H1 (cell line): ENCODE results near the gene INPP4B. TPM values are rescaled to one million over a fixed set of nuclear protein-coding genes. Genes with fewer than 3 reads are reported as not detected.

Experiments
- CTCF ChIA-PET: fragments of 300-600 bp; sonication (Branson Sonifier 250); formaldehyde crosslinking; loops from one replicate; lab custom pipeline; 2021; ENCODE audit not compliant: partially characterized antibody; lab: Charles Lee
- POLR2A ChIA-PET: fragments of 300-600 bp; sonication (Branson Sonifier 250); formaldehyde crosslinking; loops from one replicate; lab custom pipeline; 2021; ENCODE audit warnings: inconsistent platforms; ENCODE audit not compliant: partially characterized antibody; lab: Charles Lee
- DNase-seq, 2 experiments: peaks; one replicate each; pipeline versions ENCODE4 v3.0.0 to v3.0.0-alpha.2; 2010 to 2022; ENCODE audit warnings: low spot score in 2 of 2, low read depth in 1 of 2, mixed read lengths in 1 of 2
- FAIRE-seq: peaks from 2 replicates; lab custom pipeline; 2011; peaks lifted over from hg19 to GRCh38; lab: Jason Lieb, UNC
- H2AFZ ChIP-seq: 2 replicates; pipeline ENCODE4 v1.8.1; 2012; ENCODE audit warnings: low read length, inconsistent platforms
- H2AK5ac ChIP-seq: 2 replicates; pipeline ENCODE4 v1.6.1; 2013; ENCODE audit warnings: low read depth, low read length
- H2BK120ac ChIP-seq: replicated peaks from 2 replicates; pipeline ENCODE3; 2013; ENCODE audit warnings: low read depth, low read length, inconsistent platforms
- H2BK12ac ChIP-seq: 2 replicates; pipeline ENCODE4 v1.6.1; 2013; ENCODE audit warnings: low read depth, low read length
- H2BK15ac ChIP-seq: 2 replicates; pipeline ENCODE4 v1.6.1; 2013; ENCODE audit warnings: low read length
- H2BK20ac ChIP-seq: 2 replicates; pipeline ENCODE4 v1.6.1; 2013; ENCODE audit warnings: low read length
- H2BK5ac ChIP-seq: 2 replicates; pipeline ENCODE4 v1.6.1; 2013; ENCODE audit warnings: low read depth, low read length
- H3K14ac ChIP-seq: 2 replicates; pipeline ENCODE4 v1.6.1; 2013; ENCODE audit warnings: inconsistent platforms; ENCODE audit not compliant: insufficient read length
- H3K18ac ChIP-seq: 2 replicates; pipeline ENCODE4 v1.6.1; 2013; ENCODE audit warnings: low read length; ENCODE audit errors: extremely low read depth
- H3K23ac ChIP-seq: 2 replicates; pipeline ENCODE4 v1.6.1; 2013; ENCODE audit warnings: inconsistent platforms; ENCODE audit not compliant: insufficient read length
- H3K23me2 ChIP-seq: 2 replicates; pipeline ENCODE4 v1.6.1; 2013; ENCODE audit warnings: low read depth, low read length
- H3K27ac ChIP-seq: 2 replicates; pipeline ENCODE4 v1.6.1; 2011; ENCODE audit warnings: low read depth, low read length, inconsistent platforms
- H3K27me3 ChIP-seq, 4 experiments: replicated peaks in 1 of 4; 1 replicate in 1 of 4; 2 replicates in 3 of 4; pipeline versions ENCODE4 v1.6.1 to v1.8.1; 2011 to 2013; ENCODE audit warnings: low read length in 3 of 4, mild to moderate bottlenecking in 3 of 4, inconsistent platforms in 2 of 4, mixed read lengths in 2 of 4, moderate library complexity in 1 of 4; ENCODE audit not compliant: control insufficient read depth in 3 of 4, insufficient read depth in 3 of 4; ENCODE audit errors: extremely low read depth in 1 of 4
- H3K36me3 ChIP-seq, 4 experiments: 2 replicates each; pipeline versions ENCODE4 v1.6.1 to v1.8.1; 2011 to 2013; ENCODE audit warnings: mild to moderate bottlenecking in 4 of 4, low read length in 3 of 4, moderate library complexity in 2 of 4, control low read depth in 1 of 4, inconsistent platforms in 1 of 4; ENCODE audit not compliant: insufficient read depth in 4 of 4, control insufficient read depth in 2 of 4
- H3K4ac ChIP-seq: replicated peaks from 2 replicates; pipeline ENCODE3; 2013; ENCODE audit warnings: low read length, low read depth, mixed read lengths, inconsistent platforms; ENCODE audit not compliant: insufficient read length
- H3K4me1 ChIP-seq, 4 experiments: replicated peaks in 1 of 4; 1 replicate in 1 of 4; 2 replicates in 3 of 4; pipeline versions ENCODE4 v1.6.1 to v1.8.1; 2011 to 2013; ENCODE audit warnings: low read length in 3 of 4, inconsistent platforms in 2 of 4, mixed read lengths in 1 of 4; ENCODE audit not compliant: insufficient read depth in 4 of 4, control insufficient read depth in 3 of 4
- H3K4me2 ChIP-seq, 2 experiments: 2 replicates each; pipeline versions ENCODE4 v1.6.1 to v1.8.1; 2011 to 2013; ENCODE audit warnings: low read depth in 2 of 2, low read length in 2 of 2, control low read depth in 1 of 2, inconsistent platforms in 1 of 2, mild to moderate bottlenecking in 1 of 2; ENCODE audit not compliant: insufficient read depth in 1 of 2
- H3K4me3 ChIP-seq, 4 experiments: fragments of 200-600, 300-600 bp in 1 of 4; sonication (generic), shearing (Covaris generic), sonication (Bioruptor Twin) in 1 of 4; 2 replicates each; pipeline versions ENCODE4 v1.5.1 to v1.8.1; 2011 to 2016; ENCODE audit warnings: low read length in 4 of 4, low read depth in 3 of 4, control low read depth in 2 of 4, inconsistent platforms in 2 of 4, mild to moderate bottlenecking in 2 of 4, mixed read lengths in 1 of 4, moderate library complexity in 1 of 4; ENCODE audit not compliant: insufficient read depth in 2 of 4; ENCODE audit errors: extremely low read depth in 1 of 4
- H3K56ac ChIP-seq: replicated peaks from 2 replicates; pipeline ENCODE3; 2013; ENCODE audit warnings: low read depth, mild to moderate bottlenecking, mixed read lengths, low read length, inconsistent platforms; ENCODE audit not compliant: insufficient read length
- H3K79me1 ChIP-seq: 2 replicates; pipeline ENCODE4 v1.6.1; 2013; ENCODE audit warnings: low read depth, low read length, control low read depth
- H3K79me2 ChIP-seq, 2 experiments: 2 replicates each; pipeline versions ENCODE4 v1.6.1 to v1.8.1; 2012 to 2013; ENCODE audit warnings: low read length in 2 of 2, mild to moderate bottlenecking in 2 of 2, inconsistent platforms in 1 of 2; ENCODE audit not compliant: insufficient read depth in 2 of 2, control insufficient read depth in 1 of 2
- H3K9ac ChIP-seq, 4 experiments: replicated peaks in 1 of 4; 1 replicate in 1 of 4; 2 replicates in 3 of 4; pipeline versions ENCODE4 v1.6.1 to v1.8.1; 2011 to 2013; ENCODE audit warnings: low read depth in 3 of 4, low read length in 3 of 4, control low read depth in 2 of 4, mild to moderate bottlenecking in 2 of 4, moderate library complexity in 2 of 4, inconsistent platforms in 1 of 4; ENCODE audit errors: extremely low read depth in 1 of 4
- H3K9me3 ChIP-seq, 2 experiments: 2 replicates each; pipeline versions ENCODE4 v1.6.1 to v1.8.1; 2012 to 2013; ENCODE audit warnings: mild to moderate bottlenecking in 2 of 2, moderate library complexity in 2 of 2, control low read depth in 1 of 2, inconsistent platforms in 1 of 2, low read depth in 1 of 2, low read length in 1 of 2, mixed read lengths in 1 of 2; ENCODE audit not compliant: insufficient read depth in 2 of 2
- H4K20me1 ChIP-seq, 2 experiments: replicated peaks in 1 of 2; 2 replicates each; pipeline versions ENCODE3 to v1.8.1; 2011 to 2013; ENCODE audit warnings: inconsistent platforms in 2 of 2, low read length in 2 of 2, mild to moderate bottlenecking in 1 of 2; ENCODE audit not compliant: insufficient read depth in 2 of 2, control insufficient read depth in 1 of 2
- H4K5ac ChIP-seq: 2 replicates; pipeline ENCODE4 v1.6.1; 2013; ENCODE audit warnings: low read length, low read depth, mixed read lengths, inconsistent platforms; ENCODE audit not compliant: insufficient read length
- H4K8ac ChIP-seq: 2 replicates; pipeline ENCODE4 v1.8.0; 2013; ENCODE audit warnings: mild to moderate bottlenecking, moderate library complexity, low read length, inconsistent platforms; ENCODE audit not compliant: insufficient read depth; ENCODE audit errors: extremely low read depth
- H4K91ac ChIP-seq: replicated peaks from 2 replicates; pipeline ENCODE3; 2013; ENCODE audit warnings: low read length, mixed read lengths, inconsistent platforms; ENCODE audit not compliant: insufficient read length
- CEBPB ChIP-seq: IDR thresholded peaks from 2 replicates; pipeline ENCODE4 v1.6.1; 2012; ENCODE audit warnings: low read depth, low read length
- CHD2 ChIP-seq: IDR thresholded peaks from 2 replicates; pipeline ENCODE4 v1.6.1; 2012; ENCODE audit warnings: low read length, improper control_type of control experiment
- CTBP2 ChIP-seq: IDR thresholded peaks from 2 replicates; pipeline ENCODE4 v1.7.0; 2011; ENCODE audit warnings: borderline replicate concordance, mild to moderate bottlenecking, moderate library complexity, mixed read lengths, low read length; ENCODE audit not compliant: insufficient read depth, insufficient read length
- EGR1 ChIP-seq: IDR thresholded peaks from 2 replicates; pipeline ENCODE4 v1.6.1; 2011; ENCODE audit warnings: low read depth, low read length, borderline replicate concordance
- GABPA ChIP-seq: IDR thresholded peaks from 2 replicates; pipeline ENCODE4 v1.6.1; 2011; ENCODE audit warnings: mild to moderate bottlenecking, low read length, moderate library complexity, borderline replicate concordance; ENCODE audit not compliant: insufficient read depth
- JUN ChIP-seq: IDR thresholded peaks from 2 replicates; pipeline ENCODE4 v1.6.1; 2011; ENCODE audit warnings: low read depth, mild to moderate bottlenecking, improper control_type of control experiment, low read length
- KDM5A ChIP-seq: fragments of 200-600 bp; IDR thresholded peaks from 2 replicates; pipeline ENCODE4 v1.7.1; 2012; ENCODE audit warnings: mild to moderate bottlenecking, low read length, inconsistent platforms, mixed read lengths
- NANOG ChIP-seq: IDR thresholded peaks from 2 replicates; pipeline ENCODE4 v1.6.1; 2011; ENCODE audit warnings: low read length, low read depth, mild to moderate bottlenecking, inconsistent platforms; ENCODE audit not compliant: insufficient read depth, poor library complexity, severe bottlenecking
- PHF8 ChIP-seq: fragments of 200-600 bp; sonication (generic); conservative IDR thresholded peaks from 2 replicates; pipeline ENCODE4 v1.7.1; 2012; ENCODE audit warnings: low read depth, mild to moderate bottlenecking, inconsistent platforms, low read length, moderate library complexity
- RNF2 ChIP-seq: fragments of 200-900, 300-1000 bp; sonication (generic); IDR thresholded peaks from 2 replicates; pipeline ENCODE4 v1.7.1; 2016; ENCODE audit warnings: borderline replicate concordance, low read depth, mild to moderate bottlenecking, antibody characterized with exemption, low read length; ENCODE audit not compliant: poor library complexity, severe bottlenecking; ENCODE audit errors: missing control alignments
- SRF ChIP-seq: IDR thresholded peaks from 2 replicates; pipeline ENCODE4 v1.6.1; 2011; ENCODE audit warnings: mild to moderate bottlenecking, low read depth, low read length, moderate library complexity
- TAF7 ChIP-seq: optimal IDR thresholded peaks from 2 replicates; pipeline ENCODE3; 2011; ENCODE audit warnings: low read depth, mild to moderate bottlenecking, inconsistent platforms, low read length, moderate library complexity, borderline replicate concordance
- TBP ChIP-seq: IDR thresholded peaks from 2 replicates; pipeline ENCODE4 v1.6.1; 2011; ENCODE audit warnings: low read depth, low read length, improper control_type of control experiment
- TCF12 ChIP-seq: IDR thresholded peaks from 2 replicates; pipeline ENCODE4 v1.6.1; 2011; ENCODE audit warnings: low read depth, mild to moderate bottlenecking, low read length
- WGBS, 2 experiments: shearing (Covaris generic) in 1 of 2; methylation state at CpG; one replicate each; pipeline versions ENCODE4 v1.1.6 to v1.1.7; 2013 to 2015; ENCODE audit warnings: low lambda C conversion rate in 2 of 2, mixed read lengths in 2 of 2, inconsistent platforms in 1 of 2, low coverage in 1 of 2, missing lambda C conversion rate in 1 of 2; ENCODE audit not compliant: insufficient replicate concordance in 2 of 2, insufficient coverage in 1 of 2, insufficient read length in 1 of 2; ENCODE audit errors: extremely low coverage in 1 of 2, missing lambda C conversion rate in 1 of 2; 5-methylcytosine and 5-hydroxymethylcytosine counted together
- polyA plus RNA-seq, 7 experiments: library from polyadenylated mRNA; depleted of rRNA in 3 of 7; stranded (reverse) in 5 of 7; unstranded in 2 of 7; fragments of >200 nt in 5 of 7; fragments of 200-250 nt in 2 of 7; gene quantifications; 1 replicate in 5 of 7; 2 replicates in 1 of 7; 4 replicates in 1 of 7; pipeline versions ENCODE4 v1.2.1 to v1.2.3, GENCODE V29; 2011 to 2013; ENCODE audit warnings: missing spikeins in 2 of 7, mixed read lengths in 2 of 7
- total RNA-seq: library from RNA; stranded (reverse); fragmentation: NEBNext Ultra II Directional; extraction: Animal tissue kit (Norgen Biotek cat#: 25700); gene quantifications from 2 replicates; pipeline ENCODE4 v1.2.1, GENCODE V29; 2021

The INPP4B gene
- total and polyA plus RNA-seq, 2 of the 8 experiments (the other 6 are each of a cell fraction or from before 2014, with no cell fraction given): 0.11 to 0.54 TPM

GRCh38 chr4:142813388-142813787 lies 32.7 kb downstream of the INPP4B start:
- Histone ChIP-seq H3K4me2 (no peak overlapping the region), H3K4ac (no peak overlapping the region), H3K56ac (no peak overlapping the region), H3K23me2 (no peaks in the 10 kb centered on the region), H4K91ac (no peak overlapping the region), H2BK5ac (no peak overlapping the region), H4K20me1 (no peaks in the 10 kb centered on the region), H3K27ac (no peak overlapping the region), H3K36me3 (no peaks in the 10 kb centered on the region), H3K9ac (no peak overlapping the region), H2BK12ac (no peak overlapping the region), H3K14ac (no peak overlapping the region), H4K5ac (no peak overlapping the region), H3K23ac (no peak overlapping the region), H3K79me1 (no peaks in the 10 kb centered on the region), H2BK120ac (no peak overlapping the region), H2BK20ac (no peak overlapping the region), H3K79me2 (no peaks in the 10 kb centered on the region), H2AK5ac (no peak overlapping the region), H3K27me3 (no peaks in the 10 kb centered on the region), H4K8ac (no peak overlapping the region), H2BK15ac (no peak overlapping the region), H2AFZ (no peak overlapping the region), H3K4me3 (no peak overlapping the region), H3K4me1 (no peaks in the 10 kb centered on the region), H3K18ac (no peak overlapping the region), H3K9me3 (no peaks in the 10 kb centered on the region)
- ChIA-PET CTCF (interaction anchor here (0.6 to 1.2 kb wide), 2 partner anchors 9 to 53 kb away, joined by 4 read pairs; no protein-coding TSS in a partner anchor), POLR2A (no interaction called here)
- DNase-seq: no peak
- TF ChIP-seq TAF7 (no peak), CTBP2 (no peak), KDM5A (no peak), CHD2 (no peak), JUN (no peak), TCF12 (no peak), TBP (no peak), EGR1 (no peak), CEBPB (no peak), NANOG (no peak), RNF2 (no peak), SRF (no peak), GABPA (no peak), PHF8 (no peak)
- no peak for FAIRE-seq
- 100% methylated on average over 2 of the region's 2 CpGs; no CpG with 5 or more reads in 1 of the 2 experiments for WGBS, 2 experiments
